NCI-H2227 treated with DMSO at 0.1 percent for 48 hours (cell line): Measurements from ENCODE around the gene PLCB2.

Experiments used
- DNase-seq: peaks from one replicate; lab custom pipeline; 2025; lab: John Stamatoyannopoulos, UW

Gene PLCB2

DNA sequence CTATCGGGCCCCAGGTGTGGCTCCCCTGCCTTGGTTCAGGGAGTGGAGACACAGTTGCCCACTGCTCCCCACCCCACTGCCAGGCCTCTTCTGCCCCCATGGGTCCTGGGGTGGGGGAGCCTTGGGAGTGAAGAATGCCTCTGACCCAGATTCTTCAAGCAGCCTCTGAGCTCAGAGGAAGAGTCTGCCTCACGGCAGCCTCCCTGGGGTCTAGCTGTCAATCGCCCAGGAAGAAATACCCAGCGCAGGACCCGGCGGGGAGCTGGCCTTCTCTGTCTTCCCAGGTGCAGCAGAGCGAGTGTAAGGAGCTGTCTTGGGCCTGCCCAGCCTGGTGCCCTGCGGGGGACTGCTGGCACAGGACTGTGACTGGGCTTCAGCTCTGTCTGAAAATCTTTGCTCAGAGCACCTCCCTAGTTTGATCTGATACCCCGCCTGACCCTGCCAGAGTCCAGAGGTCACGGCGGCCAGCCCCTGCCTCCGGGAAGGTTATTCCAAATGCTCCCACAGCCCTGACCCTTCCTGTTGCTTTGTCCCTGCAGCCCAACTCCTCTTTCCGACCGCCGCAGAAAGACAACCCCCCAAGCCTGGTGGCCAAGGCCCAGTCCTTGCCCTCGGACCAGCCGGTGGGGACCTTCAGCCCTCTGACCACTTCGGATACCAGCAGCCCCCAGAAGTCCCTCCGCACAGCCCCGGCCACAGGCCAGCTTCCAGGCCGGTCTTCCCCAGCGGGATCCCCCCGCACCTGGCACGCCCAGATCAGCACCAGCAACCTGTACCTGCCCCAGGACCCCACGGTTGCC is 35.9 kb downstream of the PLCB2 start:
- no peak for DNase-seq

GRCh38 chr15:40270246-40270995 is 37.3 kb downstream of the PLCB2 start:
- DNase-seq, result no peak

GRCh38 chr15:40269604-40270003 is 38.1 kb downstream of the PLCB2 start:
- DNase-seq, result no peak

DNA sequence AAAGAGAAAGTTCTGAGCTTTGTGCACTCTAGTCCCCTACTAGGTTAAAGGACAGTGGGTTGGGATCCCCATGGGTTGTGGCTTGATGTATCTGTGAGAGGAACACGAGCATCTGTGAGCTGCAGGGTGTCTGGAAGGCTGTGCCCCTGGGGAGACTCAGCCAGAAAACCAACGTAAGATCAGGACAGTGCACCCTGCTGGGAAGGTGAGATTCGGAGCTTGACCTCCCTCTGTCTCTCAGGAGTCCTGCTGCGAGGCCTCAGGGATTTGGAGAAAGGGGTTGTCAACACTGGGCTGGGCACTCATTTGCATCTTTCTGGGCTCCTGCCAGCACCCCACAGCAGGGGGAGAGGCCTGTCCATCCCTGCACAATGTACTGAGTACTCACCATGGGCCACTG is 40.1 kb downstream of the PLCB2 start:
- DNase-seq, result no peak

DNA sequence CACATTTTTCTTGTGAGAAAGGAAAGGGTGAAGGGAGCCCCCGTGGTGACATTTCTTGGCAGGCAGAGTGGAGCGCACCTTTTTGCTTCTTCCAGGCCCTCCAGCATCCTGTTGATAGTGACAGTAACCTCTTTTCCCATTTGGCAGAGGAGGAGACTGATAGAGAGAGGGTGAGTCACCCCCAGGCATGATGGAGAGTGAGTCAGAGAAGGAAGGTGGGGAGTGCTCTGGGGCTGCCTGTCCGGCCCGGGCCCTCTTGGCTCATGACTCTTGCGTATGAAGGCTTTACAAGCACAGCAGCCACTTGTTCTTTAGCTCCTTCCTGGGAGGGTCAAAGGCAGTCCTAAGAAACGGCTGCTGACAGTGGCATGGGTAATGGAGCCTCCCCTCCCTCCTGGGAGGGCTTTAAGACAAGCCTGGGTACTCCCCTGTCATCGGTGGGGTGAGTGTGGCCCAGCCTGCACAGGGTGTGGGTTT is 40.9 kb downstream of the PLCB2 start:
- no peak for DNase-seq

GRCh38 chr15:40265875-40266274 is 41.9 kb downstream of the PLCB2 start:
- DNase-seq, result no peak

DNA sequence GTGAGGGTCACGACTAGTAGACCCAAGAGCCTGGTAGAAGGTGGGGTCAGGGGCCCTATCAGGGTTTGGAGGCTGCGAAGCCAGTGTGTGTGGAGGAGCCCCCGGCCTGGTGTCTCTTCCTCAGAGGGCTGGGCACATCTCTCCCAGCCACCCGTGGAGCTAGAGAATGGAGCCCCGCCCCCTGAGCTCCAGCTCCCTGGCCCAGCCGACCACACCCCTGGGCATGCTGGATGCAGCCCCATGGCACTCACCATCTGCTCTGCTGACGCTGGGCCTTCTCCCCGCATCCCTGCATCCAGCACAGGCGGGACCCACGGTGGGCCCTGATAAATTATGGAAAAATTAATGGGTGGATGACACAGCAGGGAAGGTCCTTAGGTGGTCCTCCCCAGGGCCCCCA is 42.4 kb downstream of the PLCB2 start:
- DNase-seq, result no peak

GRCh38 chr15:40264321-40265153 is 43.2 kb downstream of the PLCB2 start:
- DNase-seq, result no peak

DNA sequence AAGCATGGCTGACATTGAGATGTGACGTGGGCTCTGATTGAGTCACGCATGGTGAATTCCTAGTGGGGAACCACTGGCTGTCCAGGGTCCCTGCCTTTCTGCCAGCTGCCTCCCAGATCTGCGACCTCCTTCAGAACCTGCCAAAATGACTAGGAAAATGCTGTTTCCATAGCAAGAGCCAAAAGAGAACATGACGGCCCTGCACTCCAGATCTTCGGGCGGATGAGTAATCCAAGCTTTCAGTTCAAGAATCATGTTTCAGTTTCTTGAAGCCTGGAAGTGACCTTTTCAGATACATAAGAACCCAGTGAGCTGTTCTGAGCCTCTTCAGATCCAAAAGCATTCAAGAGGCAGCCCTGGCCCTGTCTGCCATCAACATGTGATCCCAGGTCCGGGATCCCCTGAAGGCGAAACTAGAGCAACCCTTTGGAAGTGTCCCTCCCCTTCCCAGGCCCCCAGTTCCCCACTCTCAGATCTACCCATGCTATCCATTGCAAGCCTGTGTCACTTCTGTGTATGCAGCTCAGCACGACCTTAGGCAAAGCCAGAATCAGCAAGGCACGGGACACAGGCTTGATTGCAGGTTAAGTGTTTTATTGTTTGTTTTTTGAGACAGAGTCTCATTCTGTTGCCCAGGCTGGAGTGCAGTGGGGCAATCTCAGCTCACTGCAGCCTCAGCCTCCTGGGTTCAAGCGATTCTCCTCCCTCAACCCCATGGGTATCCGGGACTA is 44.5 kb downstream of the PLCB2 start:
- DNase-seq, result no peak

DNA sequence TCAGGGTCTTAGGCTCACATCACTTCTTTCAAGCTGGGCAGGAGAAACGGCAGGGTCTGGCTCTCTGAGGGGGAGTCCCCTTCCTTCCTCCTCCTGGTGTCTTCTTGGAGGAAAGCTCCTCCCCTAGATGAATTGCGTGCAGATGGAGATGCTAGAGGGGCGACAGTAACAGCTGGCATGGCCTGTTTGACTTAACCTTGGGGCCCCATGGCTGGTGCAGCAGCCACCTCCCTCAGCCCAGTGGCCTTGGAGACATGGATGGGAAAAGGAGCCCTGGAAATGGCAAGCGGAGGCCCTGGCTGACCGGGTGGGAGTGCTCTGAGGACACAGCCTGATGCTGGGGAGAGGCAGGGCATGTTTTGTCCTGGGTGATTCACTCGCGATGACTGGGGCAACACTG is 48.7 kb downstream of the PLCB2 start:
- DNase-seq, result no peak

DNA sequence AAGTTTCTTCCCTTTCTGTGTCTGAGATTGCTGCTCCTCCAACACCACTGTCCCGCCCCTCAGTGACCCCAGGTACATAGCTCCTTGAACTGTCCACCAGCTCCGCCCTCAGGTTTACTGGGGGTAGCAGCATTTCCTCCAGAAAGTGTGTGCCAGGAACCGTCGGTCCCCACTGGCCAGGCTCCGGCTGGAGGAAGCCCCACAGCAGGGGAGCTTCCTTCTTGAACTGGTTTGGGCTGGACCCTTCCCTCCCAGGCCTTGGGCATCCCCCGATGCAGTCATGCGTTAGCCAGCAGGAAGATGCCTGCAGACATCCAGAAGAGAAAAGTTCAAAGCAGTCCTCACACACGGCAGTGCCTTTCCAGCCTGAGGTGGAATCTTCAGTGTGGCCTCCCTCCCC is 49.2 kb downstream of the PLCB2 start:
- DNase-seq, result no peak

GRCh38 chr15:40257656-40258450 is 49.9 kb downstream of the PLCB2 start:
- no peak for DNase-seq

DNA sequence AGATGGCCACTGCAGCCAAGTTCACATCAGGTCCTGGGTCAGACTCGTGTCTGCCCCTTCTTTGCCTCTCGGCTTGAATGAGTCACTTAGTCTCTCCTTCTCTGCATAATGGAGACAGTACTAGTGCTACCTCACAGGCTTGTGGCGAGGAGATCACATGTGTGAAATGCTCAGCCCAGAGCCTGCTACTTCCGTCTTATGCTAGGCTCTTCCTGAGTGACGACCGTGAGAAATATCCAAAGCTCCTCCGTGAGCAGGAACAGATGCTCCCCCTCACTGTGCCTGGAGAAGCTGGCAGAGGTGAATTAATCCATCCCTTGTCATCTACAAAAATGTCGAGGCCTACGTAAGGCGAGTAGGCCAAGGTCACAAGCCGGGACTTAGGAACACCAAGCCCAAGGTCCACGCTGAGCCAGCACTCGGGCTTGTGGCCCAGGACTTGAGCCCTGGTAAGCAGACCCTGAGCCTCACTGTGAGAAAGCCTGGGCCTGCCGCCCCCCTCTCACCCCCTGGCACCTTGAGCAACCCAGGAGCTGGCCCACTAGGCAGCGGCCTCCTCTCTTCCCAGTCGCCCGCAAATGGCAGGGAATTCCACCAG is 51.0 kb downstream of the PLCB2 start:
- DNase-seq, result no peak

- DNase-seq, result no peak
Measured at GRCh38 chr15:40255033-40255432, 52.7 kb downstream of the PLCB2 start.

GRCh38 chr15:40254452-40254851 is 53.3 kb downstream of the PLCB2 start:
- DNase-seq, result no peak

DNA sequence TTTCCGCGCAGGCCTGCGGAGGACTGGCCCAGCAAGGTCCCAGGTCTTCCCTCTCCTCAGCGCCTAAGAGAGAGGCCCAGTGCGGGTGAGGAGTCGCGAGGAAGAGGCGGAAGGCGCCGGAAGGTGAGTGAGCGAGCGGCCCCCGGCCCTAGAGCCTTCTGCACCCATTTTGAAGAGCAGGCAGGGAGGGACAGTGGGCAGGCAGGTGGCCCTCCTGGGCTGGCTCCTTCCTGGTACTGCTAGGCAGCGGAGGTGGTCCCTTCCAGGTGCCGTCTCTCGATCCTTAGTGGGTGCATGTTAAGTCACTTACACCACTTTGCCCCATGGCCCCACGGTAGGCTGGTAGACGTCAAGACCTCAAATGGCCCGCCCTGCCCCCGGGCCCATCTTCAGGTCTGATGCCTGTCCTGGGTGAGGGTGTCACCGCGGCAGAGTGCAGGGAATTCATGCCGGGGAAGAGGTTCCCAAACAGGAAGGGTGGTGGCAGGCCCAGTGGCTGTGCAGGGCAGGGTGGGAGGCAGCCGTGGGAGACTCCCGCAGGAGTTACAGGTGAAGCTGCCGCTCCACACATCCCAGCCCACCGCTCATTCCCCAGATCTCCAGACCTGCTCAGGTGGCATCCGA is 54.5 kb downstream of the PLCB2 start:
- no peak for DNase-seq

- no peak for DNase-seq
Measured at GRCh38 chr15:40252438-40253166, 55.1 kb downstream of the PLCB2 start.

GRCh38 chr15:40252141-40252437 is 55.6 kb downstream of the PLCB2 start:
- DNase-seq, result no peak

GRCh38 chr15:40251486-40252140 is 56.1 kb downstream of the PLCB2 start:
- no peak for DNase-seq
